ENCODE data around the gene MRPL50.

DNA sequence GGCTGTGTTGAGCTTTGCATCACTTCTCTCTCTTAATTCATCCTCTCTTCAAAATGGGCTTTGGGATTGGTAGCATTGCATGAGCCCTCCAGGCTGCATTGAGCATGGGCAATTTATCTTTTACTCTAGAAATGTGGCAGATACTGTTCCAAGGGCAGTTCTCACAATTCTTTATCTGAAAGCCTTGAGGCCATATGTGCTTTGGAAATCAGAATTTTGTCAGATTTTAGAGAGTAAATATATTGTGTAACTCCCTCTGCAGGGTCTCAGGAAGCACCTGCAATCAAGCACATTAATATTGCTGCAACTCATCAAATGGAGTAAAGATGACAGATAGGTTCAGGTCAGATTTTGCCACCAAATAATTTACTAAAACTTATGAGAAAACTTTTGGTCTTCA, 19.6 kb upstream of the MRPL50 start:
- TF ChIP-seq, protein P1, sequence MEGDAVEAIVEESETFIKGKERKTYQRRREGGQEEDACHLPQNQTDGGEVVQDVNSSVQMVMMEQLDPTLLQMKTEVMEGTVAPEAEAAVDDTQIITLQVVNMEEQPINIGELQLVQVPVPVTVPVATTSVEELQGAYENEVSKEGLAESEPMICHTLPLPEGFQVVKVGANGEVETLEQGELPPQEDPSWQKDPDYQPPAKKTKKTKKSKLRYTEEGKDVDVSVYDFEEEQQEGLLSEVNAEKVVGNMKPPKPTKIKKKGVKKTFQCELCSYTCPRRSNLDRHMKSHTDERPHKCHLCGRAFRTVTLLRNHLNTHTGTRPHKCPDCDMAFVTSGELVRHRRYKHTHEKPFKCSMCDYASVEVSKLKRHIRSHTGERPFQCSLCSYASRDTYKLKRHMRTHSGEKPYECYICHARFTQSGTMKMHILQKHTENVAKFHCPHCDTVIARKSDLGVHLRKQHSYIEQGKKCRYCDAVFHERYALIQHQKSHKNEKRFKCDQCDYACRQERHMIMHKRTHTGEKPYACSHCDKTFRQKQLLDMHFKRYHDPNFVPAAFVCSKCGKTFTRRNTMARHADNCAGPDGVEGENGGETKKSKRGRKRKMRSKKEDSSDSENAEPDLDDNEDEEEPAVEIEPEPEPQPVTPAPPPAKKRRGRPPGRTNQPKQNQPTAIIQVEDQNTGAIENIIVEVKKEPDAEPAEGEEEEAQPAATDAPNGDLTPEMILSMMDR (IDR thresholded peaks at IDR 0.05), result no peak
- no peak for TF ChIP-seq POLR2A (IDR thresholded peaks at IDR 0.05)

Measured in uterus (tissue), 2 donors.